ENCODE results near the gene TMEM260. TPM values are rescaled to one million over a fixed set of nuclear protein-coding genes. Genes with fewer than 3 reads are reported as not detected.
"Not testable (repeated sequence)": the region's sequence is repeated elsewhere in the genome, so short reads cannot be mapped to it uniquely, and the experiment has no call there.

Gene TMEM260
- total and polyA plus RNA-seq, 8 donors, result 8.0 to 17.4 (median 11.3) TPM

- WGBS, 2 donors, result 30 to 33% methylated on average over 5 of the region's 5 CpGs
- FAIRE-seq, result peak; percentile 43
- Histone ChIP-seq H3K27me3 (no peaks in the 10 kb centered on the region), H3K4me1 (peaks cover 0 to 12% (median 7%) of the 10 kb centered on the region in 3 donors), H3K27ac (peak overlapping the region in 1 of 4 donors; percentile 3), H3K4me3 (no peak overlapping the region), H3K9me3 (no peaks in the 10 kb centered on the region), H3K36me3 (no peaks in the 10 kb centered on the region)
- no peak for DNase-seq
- peak; percentile 53 to 80 (median 71) for ATAC-seq
- TF ChIP-seq, protein P1, sequence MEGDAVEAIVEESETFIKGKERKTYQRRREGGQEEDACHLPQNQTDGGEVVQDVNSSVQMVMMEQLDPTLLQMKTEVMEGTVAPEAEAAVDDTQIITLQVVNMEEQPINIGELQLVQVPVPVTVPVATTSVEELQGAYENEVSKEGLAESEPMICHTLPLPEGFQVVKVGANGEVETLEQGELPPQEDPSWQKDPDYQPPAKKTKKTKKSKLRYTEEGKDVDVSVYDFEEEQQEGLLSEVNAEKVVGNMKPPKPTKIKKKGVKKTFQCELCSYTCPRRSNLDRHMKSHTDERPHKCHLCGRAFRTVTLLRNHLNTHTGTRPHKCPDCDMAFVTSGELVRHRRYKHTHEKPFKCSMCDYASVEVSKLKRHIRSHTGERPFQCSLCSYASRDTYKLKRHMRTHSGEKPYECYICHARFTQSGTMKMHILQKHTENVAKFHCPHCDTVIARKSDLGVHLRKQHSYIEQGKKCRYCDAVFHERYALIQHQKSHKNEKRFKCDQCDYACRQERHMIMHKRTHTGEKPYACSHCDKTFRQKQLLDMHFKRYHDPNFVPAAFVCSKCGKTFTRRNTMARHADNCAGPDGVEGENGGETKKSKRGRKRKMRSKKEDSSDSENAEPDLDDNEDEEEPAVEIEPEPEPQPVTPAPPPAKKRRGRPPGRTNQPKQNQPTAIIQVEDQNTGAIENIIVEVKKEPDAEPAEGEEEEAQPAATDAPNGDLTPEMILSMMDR (IDR thresholded peaks at IDR 0.05), result no peak
- intact Hi-C loops (cut with DNase I), result no loop called here
Measured at GRCh38 chr14:56592746-56593544, 13.3 kb downstream of the TMEM260 start.

DNA sequence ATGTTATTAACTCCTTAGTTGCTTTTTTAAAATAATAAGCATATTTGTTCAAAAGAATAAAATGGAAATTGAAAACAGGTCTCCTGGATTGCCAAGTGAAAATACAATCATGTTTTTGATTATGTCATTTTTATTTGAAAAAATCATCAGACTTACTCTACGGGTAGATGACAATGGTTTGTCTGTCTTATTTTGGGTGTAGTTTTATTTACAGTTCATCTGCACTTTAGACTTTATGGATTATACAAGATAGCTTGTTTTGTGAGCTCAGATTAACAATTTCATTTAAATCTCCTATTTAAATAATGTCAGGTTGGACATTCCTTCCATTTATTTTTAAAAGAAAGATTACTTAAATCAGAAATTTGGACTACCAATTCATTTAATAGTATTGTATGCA, 14.8 kb downstream of the TMEM260 start:
- ATAC-seq (no peak), FAIRE-seq (no peak), DNase-seq (no peak)
- TF ChIP-seq, protein P1 (IDR thresholded peaks at IDR 0.05), result no peak
- Histone ChIP-seq H3K4me3 (no peak overlapping the region), H3K27me3 (no peaks in the 10 kb centered on the region), H3K4me1 (peaks cover 0 to 12% (median 7%) of the 10 kb centered on the region in 3 donors), H3K36me3 (no peaks in the 10 kb centered on the region), H3K27ac (no peak overlapping the region), H3K9me3 (no peaks in the 10 kb centered on the region)
- WGBS, 2 donors, result 61% methylated on average over 1 of the region's 1 CpG
- intact Hi-C loops (cut with DNase I), result no loop called here

DNA sequence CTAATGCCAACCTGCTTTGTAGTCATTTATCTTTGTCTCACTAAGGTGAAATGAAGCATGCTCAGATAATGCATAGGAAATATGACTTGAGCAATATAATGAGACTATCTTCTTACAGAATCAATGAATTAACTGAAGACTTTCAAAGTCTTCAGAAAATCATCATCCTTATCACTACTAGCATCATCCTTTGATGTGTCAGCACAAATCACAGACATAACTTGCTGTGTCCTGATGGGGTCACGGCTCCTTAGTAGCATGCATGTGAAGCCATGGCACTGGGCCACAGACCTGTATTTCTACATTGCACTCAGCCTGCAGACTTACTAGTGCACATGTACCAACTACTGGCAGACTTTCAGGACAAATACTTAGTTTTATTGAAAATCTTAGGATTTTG, 18.9 kb downstream of the TMEM260 start:
- no peak overlapping the region for H3K27ac ChIP-seq
- FAIRE-seq (no peak), DNase-seq (no peak), ATAC-seq (no peak)
- intact Hi-C loops (cut with DNase I), result no loop called here
- WGBS, 2 donors, result 97 to 100% methylated on average over 1 of the region's 1 CpG
- no peak overlapping the region for H3K4me3 ChIP-seq
- TF ChIP-seq, protein P1 (IDR thresholded peaks at IDR 0.05), result no peak
- H3K36me3 ChIP-seq, result no peaks in the 10 kb centered on the region
- no peaks in the 10 kb centered on the region for H3K27me3 ChIP-seq
- H3K4me1 ChIP-seq, result no peaks in the 10 kb centered on the region
- no peaks in the 10 kb centered on the region for H3K9me3 ChIP-seq

DNA sequence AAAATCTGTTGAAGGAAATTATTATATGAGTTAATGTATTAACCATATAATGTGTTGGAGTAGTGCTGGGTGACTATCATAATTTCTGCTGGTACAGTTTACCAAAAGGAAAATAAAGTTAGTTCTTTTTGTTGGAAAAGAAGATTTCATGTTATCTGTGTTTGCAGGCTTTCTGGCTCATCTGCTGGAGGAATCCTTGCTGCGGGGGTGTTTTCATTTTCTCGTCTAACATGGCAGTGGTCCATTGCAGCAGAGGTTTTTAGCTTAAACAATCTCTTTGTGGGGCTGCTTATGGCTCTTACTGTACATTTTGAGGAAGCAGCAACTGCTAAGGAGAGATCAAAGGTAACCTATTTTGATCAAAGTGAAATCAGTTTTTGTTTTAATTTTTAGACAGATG, 24.1 kb downstream of the TMEM260 start:
- H3K36me3 ChIP-seq, result peaks cover 0 to 3% (median 0%) of the 10 kb centered on the region in 3 donors
- H3K4me1 ChIP-seq, result no peaks in the 10 kb centered on the region
- intact Hi-C loops (cut with DNase I), result no loop called here
- no peaks in the 10 kb centered on the region for H3K27me3 ChIP-seq
- no peak overlapping the region for H3K27ac ChIP-seq
- 94 to 98% methylated on average over 2 of the region's 2 CpGs for WGBS, 2 donors
- H3K9me3 ChIP-seq, result no peaks in the 10 kb centered on the region
- no peak overlapping the region for H3K4me3 ChIP-seq
- ATAC-seq (no peak), DNase-seq (no peak), FAIRE-seq (no peak)
- TF ChIP-seq, protein P1 (IDR thresholded peaks at IDR 0.05), result no peak

GRCh38 chr14:56608689-56609088, 29.1 kb downstream of the TMEM260 start:
- ATAC-seq, result no peak
- no peak for FAIRE-seq
- Histone ChIP-seq H3K4me1 (no peaks in the 10 kb centered on the region), H3K36me3 (peaks cover 0 to 9% (median 0%) of the 10 kb centered on the region in 3 donors), H3K9me3 (no peaks in the 10 kb centered on the region), H3K27me3 (no peaks in the 10 kb centered on the region), H3K27ac (no peak overlapping the region), H3K4me3 (no peak overlapping the region)
- intact Hi-C loops (cut with DNase I), result no loop called here
- TF ChIP-seq, protein P1 (IDR thresholded peaks at IDR 0.05), result no peak
- no peak for DNase-seq
- 62 to 75% methylated on average over 2 of the region's 2 CpGs for WGBS, 2 donors

DNA sequence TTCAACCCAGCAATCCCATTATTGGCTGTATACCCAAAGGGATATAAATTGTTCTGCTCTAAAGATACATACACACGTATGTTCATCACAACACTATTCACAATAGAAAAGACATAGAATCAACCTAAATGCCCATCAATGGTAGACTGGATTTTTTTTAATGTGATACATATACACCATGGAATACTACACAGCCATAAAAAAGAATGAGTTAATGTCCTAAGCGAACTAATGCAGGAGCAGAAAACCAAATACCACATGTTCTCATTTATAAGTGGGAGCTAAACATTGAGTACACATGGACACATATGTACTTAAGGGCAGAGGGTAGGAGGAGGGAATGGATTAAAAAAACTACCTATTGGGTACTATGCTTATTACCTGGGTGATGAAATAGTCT, 32.1 kb downstream of the TMEM260 start:
- ATAC-seq; H3K4me3 ChIP-seq; intact Hi-C loops (cut with DNase I); FAIRE-seq; H3K9me3 ChIP-seq; H3K27me3 ChIP-seq; DNase-seq; H3K36me3 ChIP-seq; H3K4me1 ChIP-seq; H3K27ac ChIP-seq: not testable (repeated sequence)
- 97% methylated on average over 2 of the region's 2 CpGs for WGBS, 2 donors

All from pancreas (tissue), 10 donors.